GM18870 (cell line): ENCODE data around the gene STARD9.

ENCODE experiments used
- ATAC-seq: cut with Tn5 transposase; IDR thresholded peaks from one replicate; pipeline ENCODE4 v1.9.1; 2021; ENCODE audit warnings: moderate library complexity; ENCODE audit not compliant: unreplicated experiment

Gene STARD9

DNA sequence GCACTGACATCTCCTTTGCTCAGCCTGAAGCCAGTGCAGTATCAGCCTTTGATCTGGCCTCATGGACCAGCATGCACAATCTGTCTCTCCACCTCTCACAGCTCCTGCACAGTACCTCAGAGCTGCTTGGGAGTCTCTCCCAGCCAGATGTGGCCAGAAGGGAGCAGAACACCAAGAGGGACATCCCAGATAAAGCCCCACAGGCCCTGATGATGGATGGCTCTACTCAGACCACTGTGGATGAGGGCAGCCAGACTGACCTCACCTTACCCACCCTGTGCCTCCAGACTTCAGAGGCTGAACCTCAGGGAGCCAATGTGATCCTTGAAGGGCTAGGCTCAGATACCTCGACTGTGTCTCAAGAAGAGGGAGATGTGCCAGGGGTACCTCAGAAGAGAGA lies 117.1 kb downstream of the STARD9 start:
- ATAC-seq: no peak

DNA sequence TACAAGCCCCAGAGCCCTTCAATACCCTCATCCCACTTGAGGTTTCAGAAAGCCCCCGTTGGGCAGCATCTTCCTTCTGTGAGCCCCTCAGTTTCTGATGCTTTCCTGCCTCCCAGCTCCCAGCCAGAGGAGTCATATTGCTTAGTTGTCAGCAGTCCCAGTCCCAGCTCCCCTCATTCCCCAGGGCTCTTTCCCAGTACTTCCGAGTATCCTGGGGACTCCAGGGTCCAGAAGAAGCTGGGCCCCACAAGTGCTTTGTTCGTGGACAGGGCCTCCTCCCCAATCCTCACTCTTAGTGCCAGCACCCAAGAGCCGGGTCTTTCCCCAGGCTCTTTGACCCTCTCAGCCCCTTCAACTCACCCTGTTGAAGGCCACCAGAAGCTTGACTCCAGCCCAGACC lies 117.6 kb downstream of the STARD9 start:
- ATAC-seq: no peak

DNA sequence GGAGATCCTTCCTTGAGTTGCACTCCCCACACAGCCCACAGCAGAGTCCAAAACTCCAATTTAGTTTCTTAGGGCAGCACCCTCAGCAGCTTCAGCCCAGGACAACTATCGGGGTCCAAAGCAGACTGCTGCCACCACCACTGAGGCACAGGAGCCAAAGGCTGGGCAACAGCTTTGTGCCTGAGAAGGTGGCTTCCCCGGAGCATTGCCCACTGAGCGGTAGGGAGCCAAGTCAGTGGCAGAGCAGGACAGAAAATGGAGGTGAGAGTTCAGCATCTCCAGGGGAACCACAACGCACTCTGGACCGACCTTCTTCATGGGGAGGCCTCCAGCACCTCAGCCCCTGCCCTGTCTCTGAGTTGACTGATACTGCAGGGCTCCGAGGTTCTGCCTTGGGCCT lies 118.1 kb downstream of the STARD9 start:
- no peak for ATAC-seq

DNA sequence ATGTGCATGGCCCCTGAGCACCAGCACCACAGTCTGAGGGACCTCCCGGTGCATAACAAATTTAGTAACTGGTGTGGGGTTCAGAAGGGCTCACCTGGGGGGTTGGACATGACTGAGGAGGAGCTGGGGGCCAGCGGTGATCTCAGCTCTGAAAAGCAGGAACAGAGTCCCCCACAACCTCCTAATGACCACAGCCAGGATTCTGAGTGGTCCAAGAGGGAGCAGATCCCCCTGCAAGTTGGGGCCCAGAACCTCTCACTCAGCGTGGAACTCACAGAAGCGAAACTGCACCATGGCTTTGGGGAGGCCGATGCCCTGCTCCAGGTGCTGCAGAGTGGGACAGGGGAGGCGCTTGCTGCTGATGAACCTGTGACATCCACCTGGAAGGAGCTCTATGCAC lies 118.5 kb downstream of the STARD9 start:
- ATAC-seq: no peak

DNA sequence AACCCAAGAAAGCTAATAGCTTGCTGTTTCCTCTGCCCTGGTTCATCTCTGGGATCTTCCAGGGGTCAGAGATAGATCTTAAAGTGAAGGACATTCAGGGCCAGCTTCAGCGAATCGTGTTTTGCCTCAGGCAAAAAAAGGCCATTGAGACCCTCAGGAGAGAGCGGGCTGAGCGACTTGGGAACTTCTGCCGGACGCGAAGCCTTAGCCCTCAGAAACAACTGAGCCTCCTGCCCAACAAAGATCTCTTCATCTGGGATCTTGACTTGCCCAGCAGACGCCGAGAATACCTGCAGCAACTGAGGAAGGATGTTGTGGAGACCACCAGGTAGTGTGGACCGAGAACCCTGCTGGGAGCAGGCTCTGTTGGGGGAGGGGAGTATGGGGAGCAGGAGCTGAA lies 119.0 kb downstream of the STARD9 start:
- ATAC-seq: no peak

DNA sequence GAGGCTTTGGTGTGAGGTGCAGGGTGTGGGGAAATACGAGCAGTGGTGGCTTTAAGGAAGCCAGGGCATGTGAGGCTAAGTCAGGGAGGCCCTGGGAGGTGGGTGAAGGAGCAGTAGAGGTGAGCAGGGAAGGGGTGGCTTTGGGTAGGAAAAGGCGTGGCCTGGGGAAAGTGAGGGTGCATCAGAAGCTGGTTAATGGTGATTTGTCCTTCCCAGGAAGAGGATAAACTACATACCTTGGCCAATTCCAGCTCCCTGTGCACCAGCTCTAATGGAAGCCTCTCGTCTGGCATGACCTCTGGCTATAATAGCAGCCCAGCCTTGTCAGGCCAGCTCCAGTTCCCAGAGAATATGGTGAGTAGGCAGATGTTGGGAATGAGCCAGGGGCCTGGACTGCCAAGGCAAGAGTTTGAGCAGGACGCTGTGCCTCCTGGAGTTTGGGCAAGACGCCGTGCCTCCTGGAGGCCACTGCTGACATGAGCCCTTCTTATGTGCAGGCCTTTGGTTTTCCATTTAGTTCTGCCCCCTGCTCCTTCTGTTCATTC lies 120.2 kb downstream of the STARD9 start:
- no peak for ATAC-seq

DNA sequence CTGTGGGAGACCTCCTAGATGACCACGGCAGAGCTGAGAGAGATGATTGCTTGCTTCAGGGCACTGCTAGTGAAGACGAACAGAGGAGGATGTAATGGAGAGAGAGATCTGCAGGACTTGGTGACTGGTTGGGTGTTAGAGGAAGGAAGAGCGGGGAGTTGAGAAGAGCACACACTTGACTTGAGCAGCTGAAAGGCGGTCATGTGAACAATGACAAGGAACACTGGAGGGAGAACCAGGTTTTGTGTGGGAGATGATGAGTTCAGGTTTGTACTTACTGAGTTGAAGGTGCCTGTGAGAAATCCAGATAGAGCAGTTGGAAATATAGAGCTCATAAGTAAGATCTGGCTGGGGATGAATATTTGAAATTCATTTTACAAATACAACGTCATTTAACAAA lies 121.2 kb downstream of the STARD9 start:
- no peak for ATAC-seq

DNA sequence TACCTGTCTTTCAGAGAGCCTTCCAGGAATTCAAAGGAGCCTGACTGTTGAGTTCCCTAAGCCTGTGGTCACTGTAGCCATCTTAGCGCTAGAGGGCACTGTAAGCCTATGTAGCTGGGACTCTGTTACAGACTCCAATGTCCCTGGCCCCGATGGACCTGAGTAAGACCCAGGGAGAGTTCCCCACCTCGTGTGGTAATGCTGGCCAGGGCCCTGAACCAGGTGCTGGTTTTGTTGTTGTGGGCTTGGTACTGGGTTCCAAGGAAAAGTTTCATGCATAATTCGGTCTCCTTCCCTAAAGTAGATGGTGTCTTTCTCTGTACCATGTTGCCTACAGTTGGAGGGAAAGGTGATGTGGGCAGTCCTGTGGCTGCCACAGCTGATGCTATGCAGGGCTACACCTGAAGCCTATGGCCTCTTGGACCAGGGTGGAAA lies 129.1 kb downstream of the STARD9 start:
- no peak for ATAC-seq

DNA sequence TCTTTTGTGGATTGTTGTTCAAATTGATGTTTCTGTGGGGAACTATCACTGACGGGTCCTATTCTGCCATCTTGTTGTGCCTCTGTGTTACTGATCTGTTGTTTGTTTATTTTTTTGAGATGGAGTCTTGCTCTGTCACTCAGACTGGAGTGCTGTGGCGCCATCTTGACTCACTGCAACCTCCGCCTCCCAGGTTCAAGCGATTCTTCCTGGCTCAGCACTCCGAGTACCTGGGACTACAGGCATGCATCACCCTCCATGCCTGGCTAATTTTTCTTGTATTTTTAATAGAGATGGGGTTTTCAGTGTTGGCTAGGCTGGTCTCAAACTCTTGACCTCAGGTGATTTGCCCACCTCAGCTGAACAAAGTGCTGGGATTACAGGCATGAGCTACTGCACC lies 129.9 kb downstream of the STARD9 start:
- ATAC-seq: no peak

DNA sequence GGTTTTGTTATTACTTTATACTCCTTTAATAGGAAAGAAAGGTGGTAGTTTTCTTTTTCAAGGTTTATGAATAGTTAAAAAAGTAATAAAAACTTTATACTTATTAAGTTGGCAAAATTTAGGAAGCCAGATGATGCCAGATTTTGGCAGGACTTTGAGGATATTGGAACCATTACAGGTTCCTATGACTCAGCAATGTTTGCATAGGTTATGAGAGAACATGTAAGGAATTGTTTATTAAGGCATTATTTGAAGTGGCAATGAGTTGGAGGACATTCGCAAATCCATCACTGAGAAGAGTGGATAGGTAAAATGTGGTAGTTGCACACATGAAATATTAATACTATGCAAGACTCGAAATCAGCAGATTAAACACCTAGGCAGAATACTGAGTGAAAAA lies 131.7 kb downstream of the STARD9 start:
- no peak for ATAC-seq

DNA sequence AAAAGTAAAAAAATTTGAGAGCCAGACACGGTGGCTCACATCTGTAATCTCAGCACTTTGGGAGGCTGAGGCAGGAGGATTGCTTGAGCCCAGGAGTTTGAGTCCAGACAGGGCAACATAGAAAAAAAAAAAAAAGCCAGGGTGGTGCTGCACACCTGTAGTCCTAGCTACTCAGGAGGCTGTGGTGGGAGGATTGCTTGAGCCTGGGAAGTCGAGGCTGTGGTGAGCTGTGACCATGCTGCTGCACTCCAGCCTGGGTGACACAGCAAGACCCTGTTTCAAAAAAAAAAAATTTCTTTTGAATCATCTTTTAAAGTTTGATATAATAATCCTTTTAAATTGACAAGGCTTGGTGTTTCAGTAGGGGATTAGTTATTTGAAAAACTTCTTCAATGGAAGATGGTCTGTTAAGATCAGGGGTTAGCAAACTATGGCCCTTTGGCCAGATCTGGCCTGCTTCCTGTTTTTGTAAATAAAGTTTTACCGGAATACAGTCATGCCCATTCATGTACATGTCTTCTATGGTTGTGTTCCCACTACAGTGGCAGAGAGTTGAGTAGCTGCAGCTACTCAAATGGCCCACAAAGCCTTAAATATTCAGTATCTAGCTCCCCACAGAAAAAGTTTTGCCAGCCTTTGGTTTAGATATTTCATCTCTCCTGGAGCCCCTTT lies 132.6 kb downstream of the STARD9 start:
- ATAC-seq: no peak

DNA sequence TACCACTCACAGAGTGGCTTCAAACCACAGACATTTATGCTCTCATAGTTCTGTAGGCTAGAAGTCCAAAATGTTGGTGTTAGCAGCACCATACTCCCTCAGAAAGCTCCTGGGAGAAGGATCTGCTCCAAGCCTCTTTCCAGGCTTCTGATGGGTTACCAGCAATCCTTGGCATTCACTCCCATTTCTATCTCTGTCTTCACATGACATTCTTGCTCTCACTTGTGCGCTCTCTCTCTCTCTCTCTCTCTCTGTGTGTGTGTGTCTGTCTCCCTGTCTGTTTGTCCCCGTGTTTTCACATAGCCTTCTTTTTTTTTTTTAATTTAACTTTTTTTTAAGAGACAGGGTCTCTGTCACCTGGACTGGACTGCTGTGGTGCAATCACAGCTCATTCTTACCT lies 135.3 kb downstream of the STARD9 start:
- ATAC-seq: no peak

DNA sequence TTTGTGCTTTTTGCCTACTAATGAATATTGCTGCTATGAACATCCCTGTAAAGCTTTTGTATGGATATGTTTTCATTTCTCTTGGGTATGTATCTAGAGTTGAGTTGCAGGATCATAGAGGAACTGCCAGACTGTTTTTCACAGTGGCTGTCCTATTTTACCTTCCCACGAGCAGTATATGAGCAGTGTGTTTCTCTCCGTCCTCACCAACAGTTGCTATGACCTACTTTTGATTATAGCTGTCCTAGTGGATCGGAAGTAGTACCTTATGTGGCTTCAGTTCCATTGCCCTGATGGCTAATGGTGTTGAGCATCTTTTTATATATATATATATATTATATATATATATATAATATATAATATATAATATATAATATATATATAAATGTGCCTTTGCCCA lies 136.3 kb downstream of the STARD9 start:
- ATAC-seq: no peak

DNA sequence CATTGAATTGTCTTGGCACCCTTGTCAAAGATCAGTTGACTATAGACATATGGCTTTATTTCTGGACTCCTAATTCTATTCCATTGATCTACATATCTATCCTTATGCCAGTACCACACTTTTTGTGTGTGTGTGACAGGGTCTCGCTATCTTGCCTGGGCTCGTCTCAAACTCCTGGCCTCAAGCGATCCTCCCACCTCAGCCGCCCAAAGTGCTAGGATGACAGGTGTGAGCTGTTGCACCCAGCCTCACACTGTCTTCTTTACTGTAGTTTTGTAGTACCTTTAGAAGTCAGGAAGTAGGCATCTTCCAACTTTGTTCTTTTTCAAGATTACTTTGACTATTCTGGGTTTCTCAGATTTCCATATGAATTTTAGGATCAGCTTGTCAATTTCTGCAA lies 137.2 kb downstream of the STARD9 start:
- ATAC-seq: no peak

DNA sequence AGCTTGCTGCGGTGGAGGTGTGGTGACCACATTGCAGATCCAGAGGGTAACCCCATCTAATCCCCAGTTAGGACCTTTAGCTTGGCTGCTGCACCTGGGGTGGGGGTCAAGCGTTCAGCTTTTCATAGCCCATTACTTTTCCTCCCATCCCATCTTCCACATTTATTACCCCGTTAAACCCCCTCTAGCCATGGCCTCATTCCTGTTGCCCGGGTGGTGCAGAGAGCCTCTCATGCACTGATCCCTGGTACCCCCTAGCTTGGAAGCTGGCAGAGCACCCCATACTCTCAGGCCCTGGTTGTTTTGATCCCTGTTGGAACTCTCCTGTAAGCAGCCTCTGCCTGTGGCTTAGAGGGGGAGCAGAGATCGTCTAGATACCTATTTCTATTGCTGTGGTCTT lies 140.7 kb downstream of the STARD9 start:
- no peak for ATAC-seq

DNA sequence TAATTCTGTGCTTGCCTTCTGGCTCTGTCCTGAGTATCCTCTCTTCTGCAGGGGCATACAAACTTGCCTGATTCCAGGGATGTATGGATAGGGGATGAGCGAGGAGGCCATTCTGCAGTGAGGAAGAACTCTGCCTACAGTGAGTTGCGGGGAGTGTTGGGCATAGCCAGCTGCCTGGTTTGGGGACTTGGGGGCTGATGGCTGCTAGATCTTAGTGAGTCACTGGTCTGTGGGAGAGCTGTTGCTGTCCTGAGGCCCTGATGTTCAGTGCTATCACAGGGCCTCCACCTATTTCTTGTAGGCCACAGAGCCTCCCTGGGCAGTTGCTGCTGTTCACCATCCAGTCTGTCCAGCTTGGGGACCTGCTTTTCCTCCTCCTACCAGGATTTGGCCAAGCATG lies 141.2 kb downstream of the STARD9 start:
- ATAC-seq: no peak

DNA sequence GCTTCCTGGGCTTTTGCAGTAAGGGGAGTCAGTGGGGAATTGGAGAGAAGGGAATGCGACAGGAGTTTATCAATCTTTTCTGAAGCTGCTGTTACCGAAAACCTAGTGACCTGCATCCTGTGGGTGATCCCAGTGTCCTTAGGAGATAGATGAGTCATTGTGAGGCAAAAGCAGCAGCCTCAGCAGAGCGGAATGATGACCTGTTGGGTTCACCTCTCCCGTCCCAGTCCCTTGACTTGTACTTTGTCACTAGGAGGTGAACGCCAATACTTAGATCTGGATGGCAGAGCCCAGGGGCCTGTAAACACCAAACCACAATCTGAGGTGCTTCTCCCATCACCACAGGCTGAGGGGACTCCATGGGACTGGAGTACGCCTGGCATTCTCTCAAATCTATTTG lies 143.6 kb downstream of the STARD9 start:
- ATAC-seq: no peak

DNA sequence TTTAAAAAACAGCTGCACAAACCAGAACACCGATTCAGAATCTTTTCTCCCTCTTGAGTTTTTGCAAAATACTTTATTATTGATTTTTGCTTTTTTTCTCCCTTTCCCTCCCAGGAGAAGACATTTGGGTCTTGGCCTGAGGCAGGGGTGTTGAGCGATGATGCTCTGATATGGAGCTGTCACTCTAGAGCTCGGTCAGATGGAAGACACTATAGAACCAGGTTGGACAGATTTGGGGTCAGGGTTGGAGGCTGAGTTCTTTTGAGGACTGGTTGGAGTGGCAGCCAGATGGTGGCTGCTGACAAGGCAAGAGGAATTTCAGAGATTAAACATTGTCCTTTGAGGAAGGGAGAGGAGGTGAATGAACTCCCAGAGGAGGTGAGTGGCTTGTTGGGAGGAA lies 144.7 kb downstream of the STARD9 start:
- ATAC-seq: no peak

DNA sequence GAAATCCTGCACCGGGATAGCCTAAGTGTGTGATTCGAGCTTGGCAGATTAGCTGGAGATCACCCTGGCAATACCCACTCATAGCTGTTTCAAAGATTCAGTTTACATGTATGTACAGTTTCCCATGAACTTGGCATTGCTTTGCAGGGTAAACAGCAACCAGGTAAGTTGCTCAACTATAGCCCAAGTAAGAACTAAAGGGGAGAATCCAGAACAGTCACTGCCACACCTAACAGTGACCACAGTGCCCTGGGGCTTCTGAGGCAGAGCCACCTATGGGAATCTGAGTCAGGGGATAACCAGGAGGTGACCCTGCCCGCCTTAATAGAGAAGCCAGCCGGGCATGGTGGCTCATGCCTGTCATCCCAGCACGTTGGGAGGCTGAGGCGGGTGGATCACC lies 145.6 kb downstream of the STARD9 start:
- ATAC-seq: no peak

DNA sequence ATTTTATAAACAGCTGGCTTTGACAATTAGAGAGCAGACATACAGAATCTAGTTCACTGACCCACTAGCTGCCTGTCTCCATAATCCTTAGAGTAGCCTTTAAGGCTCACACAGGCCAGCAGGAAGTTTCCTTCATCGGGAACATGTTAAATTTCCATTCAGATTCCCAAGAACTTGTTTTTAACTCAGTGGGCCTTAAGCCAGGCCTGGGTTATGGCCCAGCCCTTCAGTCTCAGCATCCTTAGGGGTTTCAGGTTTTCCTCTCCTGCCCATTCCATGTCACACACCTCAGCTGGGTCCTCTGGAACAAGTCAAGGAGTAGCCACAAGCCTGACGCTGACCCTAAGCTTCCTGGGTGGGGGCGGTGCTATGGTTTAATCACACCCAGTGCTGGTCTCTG lies 146.5 kb downstream of the STARD9 start:
- no peak for ATAC-seq

DNA sequence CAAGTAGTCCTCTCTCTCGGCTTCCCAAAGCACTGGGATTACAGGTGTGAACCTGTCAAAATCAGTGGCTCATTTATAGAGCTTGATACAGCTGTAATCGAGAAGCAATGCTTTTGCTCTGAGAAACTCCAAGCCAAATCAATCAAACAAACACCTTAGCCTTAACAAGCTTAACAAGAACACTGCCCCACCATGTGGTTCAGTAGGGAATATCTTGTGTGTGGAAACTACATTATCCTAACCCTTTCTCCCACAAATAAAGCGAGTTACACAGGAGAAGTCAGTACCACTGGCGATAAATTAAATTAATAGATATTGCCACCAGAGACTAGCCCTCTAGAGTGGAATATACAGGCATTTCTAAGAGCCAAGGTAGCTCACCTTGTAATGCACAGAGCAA lies 147.7 kb downstream of the STARD9 start:
- no peak for ATAC-seq

DNA sequence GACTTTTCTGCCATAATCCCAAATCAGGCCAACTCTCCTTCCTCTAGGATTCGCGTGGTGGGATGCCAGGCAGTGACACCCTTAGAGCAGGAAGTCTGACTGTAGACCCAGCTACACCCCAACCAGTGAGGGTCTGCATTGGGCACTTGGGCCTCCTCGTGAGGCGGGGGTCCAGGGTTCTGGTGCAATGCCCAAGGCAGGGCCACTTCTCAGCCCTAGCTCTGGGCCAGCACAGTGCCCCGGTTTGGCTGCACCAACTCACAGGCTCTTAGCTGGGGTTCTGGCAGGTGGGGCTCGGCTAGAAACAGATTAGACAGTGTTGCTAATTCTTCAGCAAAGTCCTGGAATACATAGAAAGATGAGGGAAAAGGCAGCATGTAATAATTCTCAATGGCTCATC lies 148.9 kb downstream of the STARD9 start:
- ATAC-seq: no peak

DNA sequence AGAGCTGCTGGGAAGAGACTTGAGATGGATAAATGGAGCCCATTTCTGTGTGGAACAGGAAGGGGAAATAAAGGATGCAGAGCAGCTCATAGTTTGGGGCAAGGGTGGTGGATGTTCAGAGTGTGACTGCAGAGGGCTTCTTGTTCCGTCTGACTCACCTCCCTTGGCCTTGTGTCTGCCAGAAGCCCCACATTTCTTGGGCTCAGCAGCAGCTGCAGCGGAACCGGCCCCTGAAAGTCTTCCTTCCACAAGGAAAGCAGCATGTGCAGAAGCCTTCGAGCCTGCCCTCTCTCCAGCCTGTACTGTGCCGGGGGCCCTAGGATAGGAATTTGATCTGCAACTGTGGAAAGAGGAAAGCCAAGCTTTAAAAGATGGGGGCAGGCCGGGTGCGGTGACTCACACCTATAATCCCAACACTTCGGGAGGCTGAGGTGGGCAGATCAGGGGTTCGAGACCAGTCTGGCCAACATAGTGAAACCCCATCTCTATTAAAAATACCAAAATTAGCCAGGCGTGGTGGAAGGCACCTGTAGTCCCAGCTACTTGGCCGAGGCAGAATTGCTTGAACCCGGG lies 150.0 kb downstream of the STARD9 start:
- no peak for ATAC-seq
